ENCODE measurements around the gene ECE1. TPM values are rescaled to one million over a fixed set of nuclear protein-coding genes. Genes with fewer than 3 reads are reported as not detected.

The ECE1 gene
- 100 to 1,000 TPM; 121 to 168 (median 149) TPM for total RNA-seq

DNA sequence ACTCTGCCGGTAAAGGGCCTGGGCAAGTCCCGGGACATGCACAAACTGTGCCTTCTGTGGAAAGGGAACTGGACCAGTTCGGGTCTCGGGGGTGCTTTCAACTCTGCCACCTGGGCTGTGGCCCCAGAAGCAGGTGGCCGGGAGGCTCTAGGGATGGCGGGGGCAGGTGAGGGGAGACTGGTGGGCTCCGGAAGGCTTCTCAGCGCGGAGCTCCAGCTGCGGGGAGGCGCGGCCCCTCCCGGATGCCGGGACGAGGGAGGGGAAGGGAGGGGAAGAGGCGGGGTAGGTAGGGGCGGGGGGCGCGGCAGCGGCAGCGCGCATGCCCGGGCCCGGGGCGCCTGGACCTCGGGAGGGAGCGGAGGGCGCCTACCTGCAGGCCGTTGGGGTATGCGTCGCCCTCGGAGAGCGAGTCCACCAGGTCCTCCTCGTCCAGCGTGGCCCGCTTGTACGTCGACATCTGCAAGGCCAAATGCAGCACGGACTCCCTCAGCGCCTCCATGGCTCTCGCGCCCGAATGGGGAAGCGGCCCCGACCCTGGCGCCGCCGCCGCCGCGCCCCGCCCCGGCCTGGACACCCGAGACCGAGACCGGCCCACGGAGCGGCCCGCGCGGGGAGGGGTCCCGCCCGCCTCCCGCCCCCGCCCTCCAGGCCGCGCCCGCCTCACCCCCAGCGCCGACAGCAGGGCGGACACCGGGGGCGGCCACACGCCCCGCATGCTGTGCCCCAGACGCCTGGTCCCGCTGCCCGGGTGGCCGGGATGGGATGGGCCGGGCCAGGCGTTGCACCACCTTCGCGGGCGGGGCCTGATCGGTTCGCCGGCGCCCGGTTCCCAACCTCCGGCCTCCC lies at the start of gene ECE1:
Gene ECE1, minus strand, starts transcription at position 764 of the 846 bp plus-strand sequence. Its CDS starts 49 bp downstream, at position 715.
- no peak for ATAC-seq
- H3K36me3 Mint-ChIP-seq (ENCODE audit: insufficient read depth), result peaks cover 15% of the 10 kb centered on the region
- peak within 1 kb of the TSS; percentile 85 for H3K4me3 Mint-ChIP-seq
- H3K4me1 Mint-ChIP-seq (ENCODE audit: low read depth), result peaks cover 67% of the 10 kb centered on the region
- peak; percentile 34 for DNase-seq
- H3K9me3 Mint-ChIP-seq, result no peaks in the 10 kb centered on the region
- no peaks in the 10 kb centered on the region for H3K27me3 Mint-ChIP-seq (ENCODE audit: low read depth)

DNA sequence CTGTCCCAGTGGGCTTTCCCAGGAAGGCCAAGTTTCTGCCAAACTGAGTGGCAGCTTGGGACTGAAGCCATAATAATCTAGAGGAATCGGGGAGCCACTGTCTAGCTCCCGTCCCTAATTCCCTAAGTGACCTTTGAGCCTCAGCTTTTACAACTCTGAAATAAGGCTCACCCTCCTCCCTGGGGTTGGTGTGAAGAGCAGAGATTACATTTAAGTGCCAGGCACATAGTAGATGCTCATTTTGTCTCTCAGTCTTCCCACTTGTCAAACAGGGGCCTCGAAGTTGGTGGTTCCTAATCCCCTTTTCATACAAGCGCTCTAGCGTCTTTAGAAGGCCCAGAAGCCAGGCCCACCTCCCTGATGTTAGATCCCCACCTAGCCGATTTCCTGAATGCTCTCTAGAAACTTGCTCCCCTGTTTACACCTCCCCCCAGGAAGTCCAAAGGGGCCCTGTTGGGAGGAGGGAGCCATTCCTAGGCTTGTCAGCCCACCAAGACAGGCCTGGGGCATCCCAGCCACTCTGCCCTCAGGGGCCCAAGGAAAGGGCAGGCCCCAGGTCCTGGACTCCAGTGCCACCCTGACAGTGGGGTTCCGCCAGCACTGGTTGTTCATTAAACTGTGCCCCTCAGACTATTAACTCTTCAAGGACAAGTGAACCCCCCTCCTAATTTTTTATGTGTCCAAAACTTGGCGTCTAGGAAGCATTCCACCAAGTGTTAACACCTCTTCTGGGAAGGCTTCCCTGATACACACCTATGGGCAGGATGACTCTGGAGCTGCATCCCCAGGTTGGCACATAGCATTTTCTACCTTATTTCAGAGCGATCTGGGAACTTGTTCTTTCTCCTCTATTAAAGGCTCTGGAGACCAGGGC lies 49.3 kb upstream of the ECE1 start:
- no peaks in the 10 kb centered on the region for H3K27me3 Mint-ChIP-seq (ENCODE audit: low read depth)
- no peak overlapping the region for H3K4me3 Mint-ChIP-seq
- H3K36me3 Mint-ChIP-seq (ENCODE audit: insufficient read depth), result peaks cover 10% of the 10 kb centered on the region
- peaks cover 88% of the 10 kb centered on the region for H3K4me1 Mint-ChIP-seq (ENCODE audit: low read depth)
- ATAC-seq, result no peak
- DNase-seq, result no peak
- H3K9me3 Mint-ChIP-seq, result no peaks in the 10 kb centered on the region

DNA sequence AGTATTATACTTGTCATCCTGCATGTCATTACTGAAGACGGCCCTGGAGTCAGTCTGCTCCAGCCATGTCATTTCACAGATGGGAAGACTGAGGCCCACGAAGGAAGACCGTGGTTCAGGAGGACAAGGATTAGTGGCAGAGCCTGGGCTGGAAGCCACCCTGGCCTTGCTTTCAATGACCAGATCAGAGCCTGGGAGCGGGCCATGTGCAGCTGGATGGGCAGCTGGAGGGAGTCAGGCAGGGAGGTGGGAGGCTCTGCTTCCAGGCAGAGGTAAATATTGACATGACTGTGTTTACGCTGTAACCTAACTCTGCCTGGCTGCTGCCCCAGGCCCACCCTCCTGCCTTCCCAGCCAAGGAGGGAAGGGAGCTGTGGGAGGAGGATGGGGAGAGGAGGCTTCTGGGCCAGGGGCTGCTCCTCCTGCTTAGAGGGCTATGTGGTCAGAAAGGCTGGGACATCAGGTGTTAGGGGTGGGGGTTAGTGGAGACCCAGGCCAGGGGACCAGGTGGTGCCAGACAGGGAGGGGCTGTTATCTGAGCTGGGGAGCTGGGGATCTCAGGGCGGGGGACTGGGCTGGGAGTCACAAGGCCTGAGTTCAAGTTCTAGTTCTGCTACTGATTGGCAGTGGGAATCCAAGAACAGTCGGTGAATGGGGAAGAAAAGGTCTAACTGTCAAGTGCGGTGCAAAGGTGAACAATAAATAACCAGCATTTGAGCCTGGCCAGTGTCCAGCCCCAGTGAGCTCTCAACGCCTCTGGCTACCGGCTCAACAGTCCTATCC lies 48.5 kb upstream of the ECE1 start:
- peaks cover 10% of the 10 kb centered on the region for H3K36me3 Mint-ChIP-seq (ENCODE audit: insufficient read depth)
- no peaks in the 10 kb centered on the region for H3K9me3 Mint-ChIP-seq
- no peak for ATAC-seq
- H3K4me1 Mint-ChIP-seq (ENCODE audit: low read depth), result peaks cover 92% of the 10 kb centered on the region
- H3K4me3 Mint-ChIP-seq, result no peak overlapping the region
- no peak for DNase-seq
- no peaks in the 10 kb centered on the region for H3K27me3 Mint-ChIP-seq (ENCODE audit: low read depth)

DNA sequence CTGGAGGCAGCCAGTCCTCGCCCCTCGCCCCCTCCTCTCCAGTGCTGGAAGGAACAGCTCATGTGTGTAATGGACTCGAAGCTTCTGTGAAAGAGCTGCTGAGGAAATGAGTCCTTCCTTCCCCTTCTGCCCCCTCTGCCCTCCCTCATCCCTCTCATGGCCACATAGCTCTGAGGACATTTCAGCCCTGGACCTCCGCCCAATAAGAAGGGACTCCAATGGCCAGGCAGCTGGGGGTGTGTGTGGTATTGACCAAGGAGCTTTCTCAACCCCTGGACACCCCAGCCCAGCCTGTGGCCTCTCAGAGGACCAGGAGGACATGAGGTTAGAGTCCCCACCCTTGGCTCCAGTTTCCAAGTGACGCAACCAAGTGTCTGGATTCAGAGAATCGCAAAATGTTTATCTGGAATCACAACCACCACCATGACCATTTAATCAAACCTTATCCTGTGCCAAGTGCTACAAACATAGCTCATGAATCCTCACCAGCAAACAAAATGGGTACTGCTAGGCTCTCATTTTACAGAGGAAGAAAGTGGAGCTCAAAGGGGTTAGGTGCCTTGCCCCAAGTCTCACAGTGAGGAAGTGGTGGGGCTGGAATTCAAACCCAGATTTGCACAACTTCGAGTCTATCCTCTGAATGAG lies 47.8 kb upstream of the ECE1 start:
- Mint-ChIP-seq H3K4me3 (no peak overlapping the region), H3K36me3 (ENCODE audit: insufficient read depth) (peaks cover 10% of the 10 kb centered on the region), H3K9me3 (no peaks in the 10 kb centered on the region), H3K4me1 (ENCODE audit: low read depth) (peaks cover 89% of the 10 kb centered on the region), H3K27me3 (ENCODE audit: low read depth) (no peaks in the 10 kb centered on the region)
- DNase-seq (no peak), ATAC-seq (no peak)

DNA sequence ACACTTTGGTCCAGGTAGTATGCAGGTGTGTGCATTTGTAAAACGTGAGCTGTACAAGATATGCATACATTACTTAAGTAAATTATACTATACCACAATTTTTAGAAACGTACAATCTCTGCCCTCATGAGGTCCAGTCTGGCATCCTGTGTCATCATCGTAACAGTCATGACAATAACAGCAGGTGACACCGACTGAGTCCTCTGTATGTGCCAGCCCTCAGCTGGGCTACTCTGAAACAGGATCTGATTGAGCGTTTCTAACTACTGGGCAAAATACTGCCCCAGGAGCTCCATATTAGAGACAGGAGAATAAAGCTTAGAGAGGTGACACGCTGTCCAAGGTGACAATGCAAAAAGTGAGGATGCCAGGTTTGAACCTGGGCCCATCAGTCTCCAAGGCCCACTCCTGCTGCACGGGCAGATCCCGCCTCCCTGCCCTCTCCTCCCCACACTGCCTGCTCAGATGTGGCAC lies 47.2 kb upstream of the ECE1 start:
- DNase-seq (no peak), ATAC-seq (no peak)
- no peak overlapping the region for H3K4me3 Mint-ChIP-seq
- H3K27me3 Mint-ChIP-seq (ENCODE audit: low read depth), result no peaks in the 10 kb centered on the region
- H3K9me3 Mint-ChIP-seq, result no peaks in the 10 kb centered on the region
- H3K36me3 Mint-ChIP-seq (ENCODE audit: insufficient read depth), result peaks cover 10% of the 10 kb centered on the region
- H3K4me1 Mint-ChIP-seq (ENCODE audit: low read depth), result peaks cover 87% of the 10 kb centered on the region

DNA sequence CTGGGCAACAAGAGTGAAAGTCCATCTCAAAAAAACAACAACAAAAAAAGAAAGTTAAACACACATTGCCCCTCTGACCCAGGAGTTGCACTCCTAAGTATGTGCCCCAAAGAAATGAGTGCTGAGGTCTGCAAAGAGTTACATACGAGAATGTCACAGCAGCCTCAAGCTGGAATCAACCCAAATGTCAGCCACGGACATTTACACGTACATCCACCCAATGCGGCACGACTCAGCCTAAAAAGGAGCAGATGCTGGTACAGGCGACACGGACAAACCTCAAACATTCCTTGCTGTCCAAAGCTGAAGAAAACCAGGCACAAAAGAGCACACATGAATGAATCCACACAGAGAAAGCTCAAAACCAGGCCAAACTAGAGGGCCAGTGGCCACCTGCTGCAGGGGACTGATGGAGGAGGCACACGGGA lies 46.8 kb upstream of the ECE1 start:
- Mint-ChIP-seq H3K9me3 (no peaks in the 10 kb centered on the region), H3K36me3 (ENCODE audit: insufficient read depth) (peaks cover 10% of the 10 kb centered on the region), H3K4me1 (ENCODE audit: low read depth) (peaks cover 86% of the 10 kb centered on the region), H3K4me3 (no peak overlapping the region), H3K27me3 (ENCODE audit: low read depth) (no peaks in the 10 kb centered on the region)
- no peak for DNase-seq
- ATAC-seq, result no peak

DNA sequence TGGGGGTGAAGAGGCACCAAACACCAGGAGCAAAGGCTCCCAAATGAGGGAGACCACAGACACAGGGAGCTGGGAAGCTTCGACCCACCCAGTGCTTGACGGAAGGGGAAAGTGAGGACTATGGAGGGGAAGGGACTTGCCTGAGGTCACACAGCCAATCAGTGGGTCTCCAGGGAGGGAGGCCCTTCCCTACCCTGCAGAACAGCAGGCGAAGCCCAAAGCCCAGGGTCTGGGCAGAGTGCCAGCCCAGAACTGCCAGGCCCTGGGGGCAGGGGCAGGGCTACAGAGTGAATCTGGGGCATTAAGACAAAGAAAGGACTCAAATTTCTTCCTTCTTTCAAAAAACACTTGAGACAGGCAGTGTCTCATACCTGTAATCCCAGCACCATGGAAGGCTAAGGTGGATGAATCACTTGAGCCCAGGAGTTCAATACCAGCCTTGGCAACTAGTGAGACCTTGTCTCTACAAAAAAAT lies 45.5 kb upstream of the ECE1 start:
- ATAC-seq (no peak), DNase-seq (no peak)
- peak overlapping the region; percentile 16 for H3K4me3 Mint-ChIP-seq
- no peaks in the 10 kb centered on the region for H3K27me3 Mint-ChIP-seq (ENCODE audit: low read depth)
- peaks cover 83% of the 10 kb centered on the region for H3K4me1 Mint-ChIP-seq (ENCODE audit: low read depth)
- peaks cover 8% of the 10 kb centered on the region for H3K36me3 Mint-ChIP-seq (ENCODE audit: insufficient read depth)
- no peaks in the 10 kb centered on the region for H3K9me3 Mint-ChIP-seq

DNA sequence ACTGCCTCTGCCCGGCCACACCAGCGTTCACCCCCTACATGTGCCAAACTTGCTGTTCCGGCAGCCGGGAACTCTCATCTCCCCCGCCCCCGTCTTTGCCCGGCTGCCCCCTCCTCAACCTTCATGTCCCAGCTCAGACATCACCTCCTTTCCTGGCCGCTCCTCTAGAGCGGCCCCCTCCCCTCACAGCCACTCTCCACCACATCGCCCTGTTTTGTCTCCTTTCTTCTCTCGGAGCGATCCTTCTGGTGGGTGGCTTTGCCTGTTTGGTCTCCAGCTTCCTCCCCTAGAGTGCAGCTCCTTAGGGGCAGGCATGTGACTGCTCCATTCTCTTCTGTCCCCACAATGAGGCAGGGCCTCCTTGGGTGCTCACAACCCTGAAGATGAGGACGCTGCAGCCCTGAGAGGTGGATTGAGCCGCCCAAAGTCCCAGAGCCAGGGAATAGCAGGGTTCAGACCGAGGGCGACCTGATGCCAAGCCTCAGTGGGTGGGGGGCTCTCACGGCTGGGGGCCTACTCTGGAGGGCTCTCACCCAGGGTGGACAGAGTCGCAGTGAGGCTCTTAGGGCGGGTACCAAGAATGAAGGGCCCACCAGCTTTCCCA lies 44.9 kb upstream of the ECE1 start:
- DNase-seq (no peak), ATAC-seq (peak; percentile 2)
- Mint-ChIP-seq H3K36me3 (ENCODE audit: insufficient read depth) (peaks cover 8% of the 10 kb centered on the region), H3K4me1 (ENCODE audit: low read depth) (peaks cover 85% of the 10 kb centered on the region), H3K4me3 (peak overlapping the region; percentile 84), H3K27me3 (ENCODE audit: low read depth) (no peaks in the 10 kb centered on the region), H3K9me3 (no peaks in the 10 kb centered on the region)

DNA sequence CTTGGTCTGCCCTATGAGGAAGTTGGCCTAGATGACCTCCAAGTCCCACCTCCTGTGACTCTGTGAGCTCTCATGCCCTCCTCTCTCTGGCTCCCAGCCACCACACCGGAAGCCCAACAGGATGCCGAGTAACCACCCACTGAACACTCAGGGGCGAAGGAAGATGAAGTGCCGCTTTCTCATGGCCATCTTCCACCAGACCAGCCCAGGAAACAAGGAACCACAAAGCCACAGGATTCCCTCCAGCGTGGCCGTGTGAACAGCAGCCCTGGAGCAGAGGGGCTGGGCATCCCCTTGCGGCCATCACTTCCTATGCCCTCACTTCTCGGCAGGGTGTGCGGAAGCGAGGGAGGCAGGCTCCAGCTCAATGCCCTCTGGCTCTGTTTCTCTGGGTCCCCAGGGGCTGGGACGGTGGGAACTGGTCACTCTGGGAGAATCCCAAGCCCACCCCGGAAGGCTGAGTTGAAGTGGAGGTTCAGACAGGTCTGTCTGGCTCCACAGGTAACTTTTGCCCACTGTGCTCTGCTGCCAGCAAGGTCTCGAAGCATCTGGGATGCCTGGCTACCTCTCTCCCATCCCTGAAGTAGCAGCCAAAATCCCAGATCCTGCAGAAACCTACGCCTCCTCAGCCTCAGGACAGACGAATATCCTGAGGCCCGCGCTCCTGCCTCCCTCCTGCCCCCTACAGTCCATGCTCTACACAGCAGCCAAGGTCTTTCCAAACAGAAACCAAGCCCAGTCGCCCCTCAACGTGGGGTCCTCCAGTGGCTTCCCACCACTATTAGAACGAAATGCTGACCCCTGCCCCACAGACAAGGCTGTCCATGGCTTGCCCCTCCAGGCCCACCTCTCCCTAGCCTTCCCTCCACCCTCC lies 44.2 kb upstream of the ECE1 start:
- H3K4me3 Mint-ChIP-seq, result peak overlapping the region; percentile 84
- ATAC-seq (peak; percentile 81 to 88), DNase-seq (peak; percentile 53)
- no peaks in the 10 kb centered on the region for H3K27me3 Mint-ChIP-seq (ENCODE audit: low read depth)
- H3K4me1 Mint-ChIP-seq (ENCODE audit: low read depth), result peaks cover 83% of the 10 kb centered on the region
- H3K36me3 Mint-ChIP-seq (ENCODE audit: insufficient read depth), result peaks cover 3% of the 10 kb centered on the region
- H3K9me3 Mint-ChIP-seq, result no peaks in the 10 kb centered on the region

DNA sequence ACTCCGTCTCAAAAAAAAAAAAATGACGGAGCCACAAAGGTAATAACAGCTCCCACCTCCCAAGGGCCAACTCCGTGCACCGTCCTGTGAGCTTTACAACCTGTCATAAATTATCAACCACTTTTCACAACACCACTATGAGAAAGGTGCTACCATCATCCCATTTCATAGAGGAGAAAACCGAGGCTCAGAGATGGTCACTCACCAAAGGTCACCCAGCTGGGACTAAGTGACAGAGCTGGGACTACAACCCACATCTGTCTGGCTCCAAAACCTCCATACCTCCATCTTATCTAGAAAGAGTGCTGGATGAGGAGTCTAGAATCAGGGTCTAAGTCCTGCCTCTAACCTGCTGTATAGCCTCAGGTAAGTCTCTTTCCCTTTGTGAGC lies 43.6 kb upstream of the ECE1 start:
- Mint-ChIP-seq H3K36me3 (ENCODE audit: insufficient read depth) (peaks cover 2% of the 10 kb centered on the region), H3K4me1 (ENCODE audit: low read depth) (peaks cover 83% of the 10 kb centered on the region)
- no peak for ATAC-seq

DNA sequence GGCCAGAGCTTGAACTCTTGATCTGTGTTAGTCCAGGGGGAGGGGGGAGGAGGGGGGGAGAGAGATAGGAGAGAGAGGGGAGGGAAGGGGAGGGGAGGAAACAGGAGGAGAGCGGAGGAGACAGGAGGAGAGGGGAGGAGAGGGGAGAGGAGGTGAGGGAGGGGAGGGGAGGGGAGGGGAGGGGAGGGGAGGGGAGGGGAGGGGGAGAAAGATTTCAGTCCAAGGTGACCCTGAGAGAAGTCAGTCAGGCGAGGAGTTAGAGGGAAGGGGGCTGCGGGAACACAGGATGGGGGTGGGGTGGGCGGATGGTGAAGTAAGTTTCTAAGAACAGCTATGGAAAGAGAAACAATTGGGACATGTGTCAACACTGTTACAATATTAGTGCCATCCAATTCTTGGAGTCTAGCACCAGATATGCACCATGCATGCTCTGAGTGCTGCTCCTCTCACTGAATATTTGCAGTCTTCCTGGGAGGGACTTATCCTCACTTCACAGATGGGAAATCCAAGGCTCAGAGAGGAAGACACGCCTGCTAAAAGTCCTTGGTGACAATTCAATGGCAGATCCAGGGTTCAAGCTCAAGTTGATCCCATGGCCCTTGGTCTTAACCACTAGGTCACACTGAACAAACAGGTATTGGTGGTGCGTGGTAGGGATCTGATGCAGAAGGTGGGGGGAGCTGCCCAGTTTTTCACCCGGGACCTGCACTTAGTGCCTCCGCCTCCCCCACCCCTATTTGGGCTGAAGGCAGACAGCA lies 42.5 kb upstream of the ECE1 start:
- peaks cover 82% of the 10 kb centered on the region for H3K4me1 Mint-ChIP-seq (ENCODE audit: low read depth)
- peaks cover 6% of the 10 kb centered on the region for H3K36me3 Mint-ChIP-seq (ENCODE audit: insufficient read depth)
- ATAC-seq (no peak), DNase-seq (no peak)
- H3K9me3 Mint-ChIP-seq, result no peaks in the 10 kb centered on the region
- no peak overlapping the region for H3K4me3 Mint-ChIP-seq
- H3K27me3 Mint-ChIP-seq (ENCODE audit: low read depth), result no peaks in the 10 kb centered on the region

More for the DNA sequence above, 43.6 kb upstream of the ECE1 start:
- Mint-ChIP-seq H3K4me3 (peak overlapping the region; percentile 84), H3K9me3 (no peaks in the 10 kb centered on the region), H3K27me3 (ENCODE audit: low read depth) (no peaks in the 10 kb centered on the region)
- no peak for DNase-seq
